IMR-90 (cell line): ENCODE measurements around the gene DNAJB4. TPM values are rescaled to one million over a fixed set of nuclear protein-coding genes. Genes with fewer than 3 reads are reported as not detected.

Source experiments
- ATAC-seq: fragments of 200-7000 bp; cut with Tn5 transposase; 2 replicates; pipeline ENCODE4 v1.9.1; 2020; ENCODE audit warnings: low read depth, mild to moderate bottlenecking, moderate library complexity
- BruUV-seq: library from RNA; stranded (reverse); fragments of 400-500 nt; replicated peaks from 2 replicates; lab custom pipeline; 2021; lab: Mats Ljungman, UMichigan
- CTCF ChIA-PET: fragments of 300-600 bp; formaldehyde crosslinking; extraction: SDS; loops from one replicate; lab custom pipeline; 2021; ENCODE audit warnings: antibody characterized with exemption; lab: Yijun Ruan, JAX
- POLR2A ChIA-PET: fragments of 300-600 bp; sonication (Branson Sonifier 250); formaldehyde crosslinking; loops from one replicate; lab custom pipeline; 2022; ENCODE audit warnings: antibody characterized with exemption; ENCODE audit not compliant: unreplicated experiment; lab: Charles Lee
- DNase-seq: peaks from one replicate; pipeline ENCODE4 v3.0.0; 2013
- H2AFZ ChIP-seq: replicated peaks from 2 replicates; pipeline ENCODE3; 2013; ENCODE audit warnings: low read length, mild to moderate bottlenecking; ENCODE audit not compliant: poor library complexity
- H2AK5ac ChIP-seq: 2 replicates; pipeline ENCODE4 v1.6.1; 2013; ENCODE audit warnings: low read depth, low read length, inconsistent platforms
- H2AK9ac ChIP-seq: replicated peaks from 2 replicates; pipeline ENCODE3; 2013; ENCODE audit warnings: mild to moderate bottlenecking, low read depth, low read length, moderate library complexity; ENCODE audit not compliant: poor library complexity
- H2BK120ac ChIP-seq: 2 replicates; pipeline ENCODE4 v1.6.1; 2013; ENCODE audit warnings: low read depth, low read length, inconsistent platforms
- H2BK15ac ChIP-seq: 3 replicates; pipeline ENCODE4 v1.6.1; 2013; ENCODE audit warnings: low read depth, low read length, inconsistent platforms
- H2BK20ac ChIP-seq: 2 replicates; pipeline ENCODE4 v1.6.1; 2013; ENCODE audit warnings: low read depth, mild to moderate bottlenecking, inconsistent platforms, low read length, moderate library complexity
- H2BK5ac ChIP-seq: 2 replicates; pipeline ENCODE4 v1.6.1; 2013; ENCODE audit warnings: mild to moderate bottlenecking, low read depth, low read length, inconsistent platforms; ENCODE audit not compliant: poor library complexity, severe bottlenecking
- H3K14ac ChIP-seq: replicated peaks from 2 replicates; pipeline ENCODE4 v1.6.1; 2013; ENCODE audit warnings: low read depth, low read length, inconsistent platforms
- H3K18ac ChIP-seq: 2 replicates; pipeline ENCODE4 v1.6.1; 2013; ENCODE audit warnings: low read depth, low read length, control low read depth
- H3K23ac ChIP-seq: 2 replicates; pipeline ENCODE4 v1.6.1; 2013; ENCODE audit warnings: low read depth, low read length, inconsistent platforms
- H3K27ac ChIP-seq: 2 replicates; pipeline ENCODE4 v1.5.1; 2013; ENCODE audit warnings: mild to moderate bottlenecking, control low read depth, low read length; ENCODE audit not compliant: insufficient read depth
- H3K27me3 ChIP-seq: 2 replicates; pipeline ENCODE4 v1.6.1; 2013; ENCODE audit warnings: low read length; ENCODE audit not compliant: control insufficient read depth, insufficient read depth
- H3K36me3 ChIP-seq: 2 replicates; pipeline ENCODE4 v1.6.1; 2013; ENCODE audit warnings: low read length, mixed read lengths; ENCODE audit not compliant: control insufficient read depth, insufficient read depth
- H3K4ac ChIP-seq: 2 replicates; pipeline ENCODE4 v1.6.1; 2013; ENCODE audit warnings: low read depth, low read length, inconsistent platforms
- H3K4me1 ChIP-seq: 2 replicates; pipeline ENCODE4 v1.6.1; 2013; ENCODE audit warnings: low read length, mixed read lengths; ENCODE audit not compliant: control insufficient read depth, insufficient read depth
- H3K4me2 ChIP-seq: 2 replicates; pipeline ENCODE4 v1.6.1; 2013; ENCODE audit warnings: low read depth, mild to moderate bottlenecking, control low read depth, low read length, moderate library complexity
- H3K4me3 ChIP-seq: 2 replicates; pipeline ENCODE4 v1.5.1; 2013; ENCODE audit warnings: low read depth, mild to moderate bottlenecking, control low read depth, low read length, moderate library complexity; ENCODE audit not compliant: insufficient read depth
- H3K56ac ChIP-seq: 2 replicates; pipeline ENCODE4 v1.6.1; 2013; ENCODE audit warnings: low read length, inconsistent platforms; ENCODE audit not compliant: insufficient read depth; ENCODE audit errors: extremely low read depth
- H3K79me1 ChIP-seq, 2 experiments: 2 replicates each; pipeline ENCODE4 v1.6.1; 2013; ENCODE audit warnings: low read length in 2 of 2, inconsistent platforms in 1 of 2, low read depth in 1 of 2
- H3K9ac ChIP-seq: 2 replicates; pipeline ENCODE4 v1.6.1; 2013; ENCODE audit warnings: low read depth, low read length, control low read depth
- H3K9me1 ChIP-seq: 2 replicates; pipeline ENCODE4 v1.6.1; 2013; ENCODE audit warnings: low read length, inconsistent platforms; ENCODE audit not compliant: insufficient read depth
- H3K9me3 ChIP-seq: 2 replicates; pipeline ENCODE4 v1.6.1; 2013; ENCODE audit warnings: low read length; ENCODE audit not compliant: control insufficient read depth, insufficient read depth
- H4K20me1 ChIP-seq: 2 replicates; pipeline ENCODE4 v1.6.1; 2013; ENCODE audit warnings: low read length, inconsistent platforms; ENCODE audit not compliant: insufficient read depth
- H4K5ac ChIP-seq: 2 replicates; pipeline ENCODE4 v1.6.1; 2013; ENCODE audit warnings: mild to moderate bottlenecking, low read depth, low read length, control low read depth
- H4K8ac ChIP-seq, 2 experiments: 2 replicates each; pipeline ENCODE4 v1.6.1; 2013; ENCODE audit warnings: low read depth in 2 of 2, low read length in 2 of 2, control low read depth in 1 of 2, inconsistent platforms in 1 of 2
- H4K91ac ChIP-seq: 2 replicates; pipeline ENCODE4 v1.6.1; 2013; ENCODE audit warnings: low read depth, low read length, inconsistent platforms; ENCODE audit not compliant: insufficient read depth
- CEBPB ChIP-seq: IDR thresholded peaks from 2 replicates; pipeline ENCODE4 v1.6.1; 2012; ENCODE audit warnings: low read depth, low read length, improper control_type of control experiment
- FOS ChIP-seq: fragments of 150-350 bp; IDR thresholded peaks from 2 replicates; pipeline ENCODE4 v1.6.1; 2016; ENCODE audit warnings: low read depth, low read length
- MAFK ChIP-seq: IDR thresholded peaks from 2 replicates; pipeline ENCODE4 v1.6.1; 2012; ENCODE audit warnings: low read depth, low read length, improper control_type of control experiment
- MXI1 ChIP-seq: IDR thresholded peaks from 2 replicates; pipeline ENCODE4 v1.6.1; 2012; ENCODE audit warnings: low read depth, mild to moderate bottlenecking, low read length, moderate library complexity, borderline replicate concordance
- WGBS, 2 experiments: methylation state at CpG; one replicate each; pipeline versions ENCODE4 v1.1.5 to v1.1.7; 2013; ENCODE audit warnings: missing lambda C conversion rate in 2 of 2; ENCODE audit not compliant: insufficient read length in 1 of 2; ENCODE audit errors: extremely low coverage in 2 of 2; 5-methylcytosine and 5-hydroxymethylcytosine counted together
- dilution Hi-C: fragments of 300-500 bp; cut with HindIII; formaldehyde crosslinking; loops from one replicate; pipeline ENCODE4 v1.14.3; 2018; ENCODE audit warnings: low sequenced_read_pairs; ENCODE audit not compliant: unreplicated experiment
- in situ Hi-C: fragments of 300-500 bp; cut with MboI; formaldehyde crosslinking; loops from 3 replicates; pipeline ENCODE4 v1.14.3; 2019; ENCODE audit warnings: low sequenced_read_pairs, inconsistent platforms, mixed read lengths
- intact Hi-C: fragments of 100-400 bp; cut with micrococcal nuclease; formaldehyde crosslinking; loops from 2 replicates; pipeline ENCODE4 v1.10.0; 2022
- polyA plus RNA-seq, 3 experiments: library from polyadenylated mRNA; depleted of rRNA; stranded (reverse); fragments of >200 nt; gene quantifications; 2 replicates each; pipeline ENCODE4 v1.2.3, GENCODE V29; 2012; ENCODE audit warnings: low replicate concordance in 1 of 3
- total RNA-seq: library from RNA; depleted of rRNA; stranded (reverse); fragments of >200 nt; gene quantifications from 2 replicates; pipeline ENCODE4 v1.2.3, GENCODE V29; 2012

Gene DNAJB4
- total and polyA plus RNA-seq, 2 of the 4 experiments (the other 2 are of a cell fraction): 30.6 to 31.0 TPM

DNA sequence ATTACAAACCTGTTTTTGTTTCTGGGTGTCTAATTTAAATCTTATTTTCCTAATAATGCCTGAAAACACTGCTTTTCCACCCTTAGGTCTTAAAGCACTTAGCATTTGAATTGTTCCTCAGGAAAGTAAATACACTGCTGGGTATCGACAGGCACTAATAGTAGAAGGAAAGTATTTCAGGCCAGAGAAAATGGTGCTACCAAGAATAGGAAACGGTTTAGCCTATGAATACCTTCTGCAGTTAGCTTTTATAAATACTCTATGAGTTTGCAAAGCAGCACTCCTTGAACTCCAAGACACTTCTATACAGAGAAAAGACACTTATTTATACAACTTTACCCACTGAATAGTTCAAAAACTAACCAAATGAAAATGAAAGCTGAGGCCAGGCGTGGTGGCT, 32.7 kb upstream of the DNAJB4 start:
- Histone ChIP-seq H3K27me3 (no peaks in the 10 kb centered on the region), H2BK15ac (no peak overlapping the region), H3K4ac (no peak overlapping the region), H4K91ac (no peak overlapping the region), H3K4me1 (peaks cover 5% of the 10 kb centered on the region), H3K9me1 (peaks cover 2% of the 10 kb centered on the region), H2AK9ac (no peak overlapping the region), H4K8ac (no peak overlapping the region), H2BK5ac (no peak overlapping the region), H3K4me2 (no peak overlapping the region), H2BK120ac (no peak overlapping the region), H3K9me3 (no peaks in the 10 kb centered on the region), H3K18ac (no peak overlapping the region), H2BK20ac (no peak overlapping the region), H3K36me3 (peaks cover 26% of the 10 kb centered on the region), H2AFZ (no peak overlapping the region), H2AK5ac (no peak overlapping the region), H3K9ac (no peak overlapping the region), H4K5ac (no peak overlapping the region), H3K4me3 (no peak overlapping the region), H3K27ac (no peak overlapping the region), H4K20me1 (peaks cover 79% of the 10 kb centered on the region), H3K23ac (no peak overlapping the region), H3K14ac (0 out of 2 replicates have a peak overlapping the region, but pooled peaks have one; percentile 4), H3K79me1 (peaks cover 5 to 10% of the 10 kb centered on the region in 2 experiments; a peak in 3 of 4 replicates), H3K56ac (no peak overlapping the region)
- ATAC-seq (no peak), DNase-seq (no peak)
- ChIA-PET CTCF (no interaction called here), POLR2A (interaction anchor here (0.6 kb wide), 1 partner anchor 68 kb away, joined by 3 read pairs; no protein-coding TSS in a partner anchor)
- TF ChIP-seq MXI1 (no peak), FOS (no peak), MAFK (no peak), CEBPB (no peak)
- in situ Hi-C loops (loop anchor here (10.0 kb wide), 1 partner anchor 143 kb away; no protein-coding TSS in a partner anchor), intact Hi-C loops (no loop called here), dilution Hi-C loops (no loop called here)
- no TSS peak for BruUV-seq
- WGBS, 2 experiments: no CpG with 5 or more reads among the region's 3 CpGs
